Smooth muscle cell (in vitro differentiated cells): ENCODE measurements around the gene NES. TPM values are rescaled to one million over a fixed set of nuclear protein-coding genes. Genes with fewer than 3 reads are reported as not detected.

Experiments
- DNase-seq: peaks from one replicate; lab custom pipeline; 2025; ENCODE audit not compliant: unreplicated experiment; lab: John Stamatoyannopoulos, UW
- H2AFZ ChIP-seq: fragments of 200-600 bp; sonication (generic); 2 replicates; pipeline ENCODE4 v1.6.0; 2016; ENCODE audit warnings: antibody characterized with exemption, low read depth, mild to moderate bottlenecking
- H3F3A ChIP-seq: fragments of 200-600 bp; sonication (generic); 2 replicates; pipeline ENCODE4 v1.6.0; 2017; ENCODE audit warnings: antibody characterized with exemption, low read depth
- H3K27ac ChIP-seq: fragments of 200-600 bp; sonication (generic); 2 replicates; pipeline ENCODE4 v1.5.1; 2016; ENCODE audit warnings: low read depth, mild to moderate bottlenecking
- H3K27me3 ChIP-seq: fragments of 200-600 bp; sonication (generic); 2 replicates; pipeline ENCODE4 v1.6.1; 2016; ENCODE audit warnings: low read depth, mild to moderate bottlenecking
- H3K36me3 ChIP-seq: fragments of 200-600 bp; sonication (generic); 2 replicates; pipeline ENCODE4 v1.5.1; 2016; ENCODE audit warnings: low read depth
- H3K4me1 ChIP-seq: fragments of 200-600 bp; sonication (generic); 2 replicates; pipeline ENCODE4 v1.5.1; 2016; ENCODE audit warnings: low read depth
- H3K4me2 ChIP-seq: fragments of 200-600 bp; sonication (generic); 2 replicates; pipeline ENCODE4 v1.6.0; 2016; ENCODE audit warnings: mild to moderate bottlenecking
- H3K4me3 ChIP-seq: fragments of 200-600 bp; sonication (generic); 2 replicates; pipeline ENCODE4 v1.5.1; 2016; ENCODE audit warnings: mild to moderate bottlenecking
- H3K79me2 ChIP-seq: fragments of 200-600 bp; sonication (generic); 2 replicates; pipeline ENCODE4 v1.6.0; 2016; ENCODE audit warnings: low read depth, mild to moderate bottlenecking
- H3K9ac ChIP-seq: fragments of 200-600 bp; sonication (generic); 2 replicates; pipeline ENCODE4 v1.6.0; 2016; ENCODE audit warnings: low read depth
- H3K9me3 ChIP-seq: fragments of 200-600 bp; sonication (generic); replicated peaks from 2 replicates; pipeline ENCODE4 v1.5.1; 2016; ENCODE audit warnings: low read depth
- H4K20me1 ChIP-seq: fragments of 200-600 bp; sonication (generic); 2 replicates; pipeline ENCODE4 v1.6.0; 2016; ENCODE audit warnings: low read depth
- CTCF ChIP-seq: fragments of 200-600 bp; sonication (generic); IDR thresholded peaks from 2 replicates; pipeline ENCODE4 v1.5.1; 2017; ENCODE audit warnings: borderline replicate concordance, mild to moderate bottlenecking, antibody characterized with exemption; ENCODE audit not compliant: insufficient read depth, poor library complexity, severe bottlenecking
- WGBS: methylation state at CpG from one replicate; pipeline ENCODE4 v1.1.7; 2016; ENCODE audit warnings: low lambda C conversion rate; 5-methylcytosine and 5-hydroxymethylcytosine counted together
- polyA plus RNA-seq: library from polyadenylated mRNA; unstranded; fragments of >200 nt; fragmentation: Nextera tagmentation; extraction: Ambion mirVana; gene quantifications from 2 replicates; pipeline ENCODE4 v1.2.1, GENCODE V29; 2016
- total RNA-seq: library from RNA; depleted of rRNA; stranded (reverse); fragments of >200 nt; gene quantifications from 2 replicates; pipeline ENCODE4 v1.2.3, GENCODE V29; 2014

Gene NES
- total and polyA plus RNA-seq, 2 experiments from 2014 or later = 11.3 to 28.5 TPM

- Histone ChIP-seq H3K27me3 (no peaks in the 10 kb centered on the region), H3K4me1 (peaks cover 4% of the 10 kb centered on the region), H3K36me3 (no peaks in the 10 kb centered on the region), H3K9ac (no peak overlapping the region), H3K27ac (no peak overlapping the region), H2AFZ (no peak overlapping the region), H4K20me1 (no peaks in the 10 kb centered on the region), H3K4me3 (no peak overlapping the region), H3K9me3 (no peaks in the 10 kb centered on the region), H3K4me2 (no peak overlapping the region), H3K79me2 (no peaks in the 10 kb centered on the region), H3F3A (no peaks in the 10 kb centered on the region)
- WGBS = 68% methylated on average over 5 of the region's 5 CpGs
- TF ChIP-seq CTCF = no peak
- DNase-seq = no peak
Observed at GRCh38 chr1:156682166-156682890, 5.1 kb upstream of the NES start.

GRCh38 chr1:156681196-156681960 is 4.2 kb upstream of the NES start:
- no peaks in the 10 kb centered on the region for H3K36me3 ChIP-seq
- no peaks in the 10 kb centered on the region for H3K27me3 ChIP-seq
- H3K79me2 ChIP-seq = peaks cover 8% of the 10 kb centered on the region
- H3K9ac ChIP-seq = no peak overlapping the region
- peaks cover 4% of the 10 kb centered on the region for H3K4me1 ChIP-seq
- no peak overlapping the region for H3K27ac ChIP-seq
- TF ChIP-seq CTCF = no peak
- no peak overlapping the region for H3K4me3 ChIP-seq
- DNase-seq = no peak
- no peak overlapping the region for H3K4me2 ChIP-seq
- no peaks in the 10 kb centered on the region for H3K9me3 ChIP-seq
- peaks cover 2% of the 10 kb centered on the region for H4K20me1 ChIP-seq
- H2AFZ ChIP-seq = no peak overlapping the region
- WGBS = 81% methylated on average over 8 of the region's 8 CpGs
- H3F3A ChIP-seq = no peaks in the 10 kb centered on the region

- H3K9me3 ChIP-seq = no peaks in the 10 kb centered on the region
- H3K4me3 ChIP-seq = no peak overlapping the region
- DNase-seq = no peak
- TF ChIP-seq CTCF = no peak
- no peaks in the 10 kb centered on the region for H3F3A ChIP-seq
- H3K27ac ChIP-seq = no peak overlapping the region
- no peaks in the 10 kb centered on the region for H3K27me3 ChIP-seq
- no peak overlapping the region for H2AFZ ChIP-seq
- peaks cover 21% of the 10 kb centered on the region for H3K79me2 ChIP-seq
- H3K36me3 ChIP-seq = no peaks in the 10 kb centered on the region
- H3K4me1 ChIP-seq = peaks cover 16% of the 10 kb centered on the region
- 81% methylated on average over 2 of the region's 2 CpGs for WGBS
- H4K20me1 ChIP-seq = peaks cover 15% of the 10 kb centered on the region
- no peak overlapping the region for H3K9ac ChIP-seq
- H3K4me2 ChIP-seq = no peak overlapping the region
Observed at GRCh38 chr1:156680056-156680455, 2.8 kb upstream of the NES start.
